Lower lobe of right lung (tissue), 2 donors: ENCODE data around the gene MRE11. TPM values are rescaled to one million over a fixed set of nuclear protein-coding genes. Genes with fewer than 3 reads are reported as not detected.

Source experiments
- ATAC-seq, 2 donors: fragments of 200-7000 bp; cut with Tn5 transposase; one replicate each; pipeline ENCODE4 v1.9.1; 2020 to 2022; ENCODE audit warnings: mild to moderate bottlenecking in 2 of 2, moderate library complexity in 2 of 2
- DNase-seq: peaks from one replicate; pipeline ENCODE4 v3.0.0-alpha.2; 2020
- H3K27ac ChIP-seq: fragments of 200-600 bp; one replicate; pipeline ENCODE4 v1.8.0; 2022
- H3K27me3 ChIP-seq: fragments of 200-600 bp; one replicate; pipeline ENCODE4 v1.8.0; 2022; ENCODE audit warnings: low read depth
- H3K36me3 ChIP-seq: fragments of 200-600 bp; one replicate; pipeline ENCODE4 v1.8.0; 2022; ENCODE audit warnings: mild to moderate bottlenecking
- H3K4me1 ChIP-seq: fragments of 200-600 bp; one replicate; pipeline ENCODE4 v1.8.0; 2022
- H3K4me3 ChIP-seq: fragments of 200-600 bp; one replicate; pipeline ENCODE4 v1.8.0; 2022; ENCODE audit warnings: mild to moderate bottlenecking
- H3K9me3 ChIP-seq: fragments of 200-600 bp; one replicate; pipeline ENCODE4 v1.8.0; 2022
- CTCF ChIP-seq: fragments of 200-600 bp; IDR thresholded peaks from one replicate; pipeline ENCODE4 v1.8.0; 2022; ENCODE audit warnings: antibody characterized with exemption, mild to moderate bottlenecking
- intact Hi-C: fragments of 100-400 bp; cut with DNase I; formaldehyde crosslinking; loops from one replicate; pipeline ENCODE4 v1.11.0; 2022
- total RNA-seq: library from RNA; stranded (reverse); fragmentation: NEBNext Ultra II Directional; extraction: Animal tissue kit (Norgen Biotek cat#: 25700); gene quantifications from one replicate; pipeline ENCODE4 v1.2.1, GENCODE V29; 2021
- donor health status: DM: no; HTN: yes; CAD: no; lungs with severe emphysema.

The MRE11 gene
- total RNA-seq, 1 donor from 2014 or later = 17.6 TPM

- no peaks in the 10 kb centered on the region for H3K9me3 ChIP-seq
- intact Hi-C loops = no loop called here
- no peaks in the 10 kb centered on the region for H3K27me3 ChIP-seq
- H3K36me3 ChIP-seq = peaks cover 55% of the 10 kb centered on the region
- no peaks in the 10 kb centered on the region for H3K4me1 ChIP-seq
- no peak overlapping the region for H3K4me3 ChIP-seq
- H3K27ac ChIP-seq = no peak overlapping the region
- DNase-seq (no peak), ATAC-seq (peak in 1 of 2 donors; percentile 49)
- no peak for TF ChIP-seq CTCF
Measured at GRCh38 chr11:94455861-94456260, 37.8 kb downstream of the MRE11 start.

- intact Hi-C loops = no loop called here
- Histone ChIP-seq H3K9me3 (no peaks in the 10 kb centered on the region), H3K4me3 (no peak overlapping the region), H3K27ac (no peak overlapping the region), H3K36me3 (peaks cover 40% of the 10 kb centered on the region), H3K4me1 (no peaks in the 10 kb centered on the region), H3K27me3 (no peaks in the 10 kb centered on the region)
- no peak for ATAC-seq
- no peak for DNase-seq
- no peak for TF ChIP-seq CTCF
Measured at GRCh38 chr11:94454301-94454700, 39.3 kb downstream of the MRE11 start.

- H3K27me3 ChIP-seq = no peaks in the 10 kb centered on the region
- H3K4me1 ChIP-seq = no peaks in the 10 kb centered on the region
- H3K27ac ChIP-seq = no peak overlapping the region
- no peak for TF ChIP-seq CTCF
- ATAC-seq = no peak
- DNase-seq = no peak
- intact Hi-C loops = no loop called here
- no peaks in the 10 kb centered on the region for H3K9me3 ChIP-seq
- H3K4me3 ChIP-seq = no peak overlapping the region
- H3K36me3 ChIP-seq = peaks cover 29% of the 10 kb centered on the region
Measured at GRCh38 chr11:94452988-94453387, 40.7 kb downstream of the MRE11 start.

GRCh38 chr11:94450048-94450447 lies 43.6 kb downstream of the MRE11 start:
- ATAC-seq (no peak), DNase-seq (no peak)
- Histone ChIP-seq H3K27me3 (no peaks in the 10 kb centered on the region), H3K4me3 (no peak overlapping the region), H3K36me3 (peaks cover 31% of the 10 kb centered on the region), H3K27ac (no peak overlapping the region), H3K4me1 (no peaks in the 10 kb centered on the region), H3K9me3 (no peaks in the 10 kb centered on the region)
- TF ChIP-seq CTCF = no peak
- intact Hi-C loops = no loop called here

- DNase-seq = no peak
- peak in 1 of 2 donors; percentile 33 for ATAC-seq
- Histone ChIP-seq H3K4me1 (no peaks in the 10 kb centered on the region), H3K36me3 (peaks cover 35% of the 10 kb centered on the region), H3K27me3 (no peaks in the 10 kb centered on the region), H3K9me3 (no peaks in the 10 kb centered on the region), H3K4me3 (no peak overlapping the region), H3K27ac (no peak overlapping the region)
- TF ChIP-seq CTCF = no peak
- intact Hi-C loops = no loop called here
Measured at GRCh38 chr11:94449437-94449836, 44.2 kb downstream of the MRE11 start.

GRCh38 chr11:94449029-94449428 lies 44.6 kb downstream of the MRE11 start:
- Histone ChIP-seq H3K4me3 (no peak overlapping the region), H3K27ac (no peak overlapping the region), H3K36me3 (peaks cover 36% of the 10 kb centered on the region), H3K27me3 (no peaks in the 10 kb centered on the region), H3K4me1 (no peaks in the 10 kb centered on the region), H3K9me3 (no peaks in the 10 kb centered on the region)
- ATAC-seq (no peak), DNase-seq (no peak)
- intact Hi-C loops = no loop called here
- TF ChIP-seq CTCF = no peak
